Pons (tissue), 1 donor: ENCODE results near the gene C1orf141.
"Not testable (repeated sequence)": the region's sequence is repeated elsewhere in the genome, so short reads cannot be mapped to it uniquely, and the experiment has no call there.

Experiments
- DNase-seq: peaks from one replicate; pipeline ENCODE4 v3.0.0-alpha.2; 2016; ENCODE audit warnings: low spot score

C1orf141 gene

DNA sequence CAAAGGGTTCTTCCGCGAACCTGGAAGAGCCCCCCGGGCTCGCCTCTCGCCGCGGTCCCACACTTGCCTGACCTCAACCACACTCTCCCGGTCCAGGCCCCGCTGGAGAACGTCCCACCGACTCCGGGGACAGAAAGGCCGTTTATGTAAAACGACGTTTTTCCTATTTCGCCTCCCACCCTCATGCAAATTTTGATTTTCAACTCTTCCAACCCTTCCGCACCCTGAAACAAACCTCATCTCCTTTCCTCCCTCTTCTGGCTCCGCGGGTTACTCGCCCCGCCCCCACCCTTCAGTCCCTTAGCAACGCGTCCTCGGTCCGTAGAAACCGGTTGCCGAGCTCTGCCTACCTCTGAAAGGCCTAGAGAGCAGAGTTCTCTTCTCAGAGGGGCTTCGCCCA, at the start of gene C1orf141:
Gene C1orf141, minus strand, starts transcription at position 276 of the 400 bp plus-strand sequence. CDS start 7,730 bp downstream, outside the sequence.
- DNase-seq: no peak

GRCh38 chr1:67175530-67176087, 40.8 kb upstream of the C1orf141 start:
- no peak for DNase-seq

DNA sequence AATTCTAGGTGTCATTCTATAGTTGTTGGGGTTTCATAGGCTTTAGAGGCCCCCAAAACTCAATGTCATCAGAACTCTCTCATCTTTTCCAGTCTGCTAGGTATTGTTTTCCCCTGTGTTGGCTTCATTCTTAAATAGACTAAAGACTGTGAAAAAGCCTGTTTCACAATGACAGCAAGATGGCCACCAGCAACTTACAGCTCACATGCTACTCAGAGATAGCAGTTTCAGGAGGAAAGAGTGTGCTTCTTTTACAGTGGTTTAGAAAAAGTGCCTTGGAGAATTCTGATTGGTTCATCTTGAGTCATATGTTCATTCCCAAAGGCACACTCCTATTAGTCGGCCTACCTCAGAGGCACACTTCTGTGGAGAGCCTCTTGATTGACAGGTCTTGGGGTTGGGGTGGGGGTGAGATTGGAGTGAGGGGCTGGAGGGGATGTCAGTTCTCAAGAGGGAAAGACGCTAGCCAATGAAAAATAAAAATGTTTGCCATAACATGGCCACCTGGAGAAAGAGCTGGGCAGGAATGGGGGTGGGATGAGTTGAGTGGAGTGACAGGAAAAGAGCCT, 40.0 kb upstream of the C1orf141 start:
- no peak for DNase-seq

DNA sequence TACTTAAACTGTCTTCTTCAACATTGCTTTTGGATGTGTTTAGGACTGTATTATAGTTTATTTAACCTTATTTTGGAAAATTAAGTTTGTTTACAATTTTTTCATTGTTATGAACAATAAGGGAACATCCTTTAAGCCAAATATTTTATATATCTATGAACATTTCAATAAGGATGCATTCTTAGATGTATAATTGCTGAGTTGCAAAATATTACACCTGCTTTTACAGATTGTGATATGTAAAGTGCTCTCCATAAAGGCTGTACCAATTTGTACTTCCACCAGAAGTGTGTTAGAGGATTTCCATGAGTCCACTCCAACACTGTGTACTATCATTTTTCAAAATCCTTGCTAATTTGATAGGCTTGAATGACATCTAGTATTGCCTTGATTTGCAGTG, 39.2 kb upstream of the C1orf141 start:
- DNase-seq: no peak

GRCh38 chr1:67171978-67172377, 37.2 kb upstream of the C1orf141 start:
- no peak for DNase-seq

- no peak for DNase-seq
Measured at GRCh38 chr1:67171574-67171955, 36.8 kb upstream of the C1orf141 start.

DNA sequence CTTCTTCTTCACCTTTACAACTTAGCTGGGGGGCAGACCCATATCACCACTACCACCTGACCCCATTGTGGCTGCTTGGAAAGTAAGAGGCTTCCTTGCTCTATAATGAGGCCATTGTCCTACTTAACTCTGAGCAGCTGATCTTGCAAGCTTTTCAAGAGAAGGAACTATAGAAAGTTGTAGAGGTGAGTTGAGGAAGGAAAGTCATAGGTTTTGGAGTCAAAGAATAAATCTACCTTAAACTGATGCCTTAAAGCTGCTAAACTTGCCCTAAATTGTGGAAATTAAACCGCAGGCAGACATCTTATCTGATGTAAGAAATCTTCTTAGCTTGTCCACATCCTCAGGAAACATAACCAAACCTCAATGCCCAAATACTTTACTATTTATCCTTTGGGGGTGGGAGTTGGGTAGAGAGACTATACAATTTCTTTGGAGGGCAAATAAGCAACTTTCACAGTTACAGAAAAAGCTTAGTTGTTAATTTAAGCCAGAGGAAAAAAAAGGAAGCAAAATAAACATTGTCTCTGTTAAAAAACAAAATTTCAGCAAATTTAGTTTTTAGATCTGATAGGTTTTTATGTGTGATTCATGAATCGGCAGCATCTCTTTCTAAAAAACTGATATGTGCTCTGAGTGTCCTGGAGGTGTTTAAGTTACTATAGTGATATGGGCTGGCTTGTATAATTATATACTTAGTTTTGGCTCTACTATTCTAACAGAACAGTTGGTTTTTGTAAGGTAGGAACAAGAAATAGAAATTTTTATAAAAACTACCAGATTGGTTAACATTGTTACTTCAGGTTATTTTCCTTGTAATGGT, 36.2 kb upstream of the C1orf141 start:
- DNase-seq: no peak

- no peak for DNase-seq
Measured at GRCh38 chr1:67169932-67170331, 35.2 kb upstream of the C1orf141 start.

GRCh38 chr1:67169496-67169895, 34.7 kb upstream of the C1orf141 start:
- no peak for DNase-seq

DNA sequence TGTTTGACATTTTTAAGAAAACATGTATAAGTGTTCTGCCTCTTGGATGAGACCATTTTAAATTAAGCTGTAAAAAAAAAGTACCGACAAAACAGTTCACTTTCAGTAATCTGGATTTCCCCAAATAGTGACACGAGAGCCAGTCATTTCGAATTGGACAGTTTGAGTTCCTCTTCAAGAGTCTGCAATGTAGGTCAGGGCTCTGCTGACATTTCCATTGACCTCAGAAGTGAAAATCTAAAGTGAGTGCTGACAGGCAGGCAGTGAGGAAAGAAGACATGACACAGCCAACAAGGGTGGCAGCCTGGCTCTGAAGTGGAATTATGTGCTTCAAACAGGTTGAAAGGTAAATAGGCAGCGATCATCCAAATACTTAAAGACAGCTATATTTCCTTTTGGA, 31.4 kb upstream of the C1orf141 start, which contains the start of gene IL23R:
Gene IL23R, plus strand, starts transcription at position 259 of the 400 bp plus-strand sequence. CDS start 1,667 bp downstream, outside the sequence.
- DNase-seq: no peak

DNA sequence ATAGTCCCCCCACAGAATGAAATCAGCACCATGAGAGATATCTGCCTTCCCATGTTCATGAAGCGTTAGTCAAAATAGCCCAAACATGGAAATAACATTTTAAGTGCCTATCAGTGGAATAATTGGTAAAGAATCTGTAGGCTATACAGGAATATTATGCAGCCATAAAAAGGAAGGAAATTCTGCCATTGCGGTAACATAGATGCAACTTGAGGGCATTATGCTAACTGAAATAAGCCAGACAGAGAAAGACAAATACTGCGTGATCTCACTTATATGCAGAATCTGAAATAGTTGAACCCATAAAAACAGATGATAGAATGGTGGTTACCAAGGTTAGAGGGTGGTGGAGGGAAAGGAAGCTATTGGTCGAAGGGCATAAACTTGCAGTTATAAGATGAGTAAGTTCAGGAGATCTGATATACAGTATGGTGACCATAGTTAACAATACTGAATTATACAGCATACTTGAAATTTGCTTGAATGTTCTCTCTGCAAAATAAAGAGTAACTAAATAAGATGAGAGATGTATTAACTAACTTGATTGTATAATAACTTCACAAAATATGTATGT, 30.8 kb upstream of the C1orf141 start:
- no peak for DNase-seq

- DNase-seq: no peak
Measured at GRCh38 chr1:67162954-67163353, 28.2 kb upstream of the C1orf141 start.

- no peak for DNase-seq
Measured at GRCh38 chr1:67159233-67159632, 24.5 kb upstream of the C1orf141 start.

- DNase-seq: no peak
Measured at GRCh38 chr1:67158401-67158800, 23.6 kb upstream of the C1orf141 start.

DNA sequence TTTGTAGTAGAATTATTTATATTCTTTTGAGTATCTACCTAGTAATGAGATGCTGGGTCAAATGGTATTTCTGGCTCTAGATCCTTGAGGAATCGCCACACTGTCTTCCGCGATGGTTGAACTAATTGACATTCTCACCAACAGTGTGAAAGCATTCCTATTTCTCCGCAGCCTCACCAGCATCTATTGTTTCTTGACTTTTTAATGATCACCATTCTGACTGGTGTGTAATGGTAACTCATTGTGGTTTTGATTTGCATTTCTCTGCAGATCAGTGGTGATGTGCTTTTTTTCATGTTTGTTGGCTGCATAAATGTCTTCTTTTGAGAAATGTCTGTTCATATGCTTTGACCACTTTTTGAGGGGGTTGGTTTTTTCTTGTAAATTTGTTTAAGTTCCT, 16.2 kb upstream of the C1orf141 start:
- DNase-seq: no peak

DNA sequence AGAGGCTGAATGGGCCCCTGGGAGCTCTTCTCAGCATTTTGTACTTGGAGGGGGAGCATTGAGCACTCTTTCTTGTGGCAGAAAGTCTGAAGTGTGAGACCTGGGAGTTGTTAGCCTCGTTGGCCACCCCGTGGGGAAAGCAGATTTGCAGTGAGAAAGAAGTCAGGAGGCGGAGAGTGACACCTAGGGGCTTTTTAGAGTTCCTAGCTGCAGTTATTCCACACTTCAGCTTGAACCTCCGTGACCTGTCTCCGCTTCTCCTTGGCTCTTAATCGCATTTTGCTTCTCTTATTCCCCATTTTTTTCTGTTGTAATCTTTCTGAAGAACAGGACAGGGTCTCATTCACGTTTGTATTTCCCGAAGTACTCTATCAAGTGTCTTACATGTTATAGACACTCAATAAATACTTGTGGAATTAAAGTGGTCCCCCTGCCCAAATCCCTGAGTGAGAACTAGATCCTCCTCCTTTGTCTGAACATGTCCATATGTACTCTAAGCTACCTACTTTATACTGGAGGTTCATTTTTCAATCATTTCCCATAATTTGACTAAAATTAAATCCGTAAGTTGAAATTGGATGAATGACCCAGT, 14.5 kb upstream of the C1orf141 start:
- DNase-seq: peak; percentile 85

DNA sequence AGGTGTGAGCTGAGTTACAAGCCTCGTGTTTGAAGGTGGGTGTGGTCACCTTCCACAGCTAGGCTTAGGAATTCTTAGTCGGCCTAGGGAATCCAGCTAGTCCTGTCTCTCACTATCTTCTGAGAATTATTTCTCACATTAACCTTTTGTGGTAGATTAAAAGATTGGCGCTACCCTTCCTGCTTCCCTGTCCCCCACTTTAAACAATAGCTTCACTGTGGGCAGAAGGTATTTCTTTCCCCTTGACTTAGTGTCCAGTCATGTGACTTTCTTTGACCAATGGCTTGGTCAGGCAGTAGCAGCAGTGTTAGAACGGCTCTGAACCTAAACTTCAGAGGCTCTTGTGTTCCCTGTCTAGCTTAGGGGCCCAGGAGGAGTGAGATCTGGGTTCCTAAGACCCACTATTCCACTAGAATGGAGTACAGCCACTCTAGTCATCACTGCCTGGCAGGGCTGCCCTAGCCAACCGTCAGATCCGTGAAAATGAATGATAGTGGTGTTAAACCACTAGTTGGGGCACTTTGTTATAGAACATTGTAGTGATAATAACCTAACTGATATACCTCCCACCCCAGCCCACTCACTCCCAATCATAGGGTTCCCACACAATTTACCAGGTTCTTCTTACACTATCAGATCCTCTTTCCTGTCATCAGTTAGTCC, 13.9 kb upstream of the C1orf141 start:
- DNase-seq: no peak

- not testable (repeated sequence) for DNase-seq
Measured at GRCh38 chr1:67147973-67148372, 13.2 kb upstream of the C1orf141 start.

DNA sequence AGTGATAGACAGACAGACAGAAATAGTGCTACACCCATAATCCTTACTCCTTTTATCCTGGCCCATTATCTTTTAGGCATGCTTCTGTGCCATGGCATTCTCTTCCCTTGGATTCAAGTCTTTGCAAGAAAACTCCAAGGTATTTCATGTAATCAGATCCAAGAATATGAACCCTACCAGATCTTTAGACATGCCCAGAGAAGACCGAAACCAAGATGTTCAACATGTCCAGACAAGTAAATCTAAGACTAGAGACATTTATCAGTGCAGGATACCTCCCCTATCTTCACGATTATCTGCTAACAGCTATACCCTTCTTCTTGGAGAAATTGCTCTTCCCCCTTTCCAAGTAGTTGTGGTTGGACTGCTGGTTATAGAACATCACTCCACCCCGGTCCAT, 11.8 kb upstream of the C1orf141 start:
- no peak for DNase-seq

- no peak for DNase-seq
Measured at GRCh38 chr1:67146101-67146500, 11.3 kb upstream of the C1orf141 start.

DNA sequence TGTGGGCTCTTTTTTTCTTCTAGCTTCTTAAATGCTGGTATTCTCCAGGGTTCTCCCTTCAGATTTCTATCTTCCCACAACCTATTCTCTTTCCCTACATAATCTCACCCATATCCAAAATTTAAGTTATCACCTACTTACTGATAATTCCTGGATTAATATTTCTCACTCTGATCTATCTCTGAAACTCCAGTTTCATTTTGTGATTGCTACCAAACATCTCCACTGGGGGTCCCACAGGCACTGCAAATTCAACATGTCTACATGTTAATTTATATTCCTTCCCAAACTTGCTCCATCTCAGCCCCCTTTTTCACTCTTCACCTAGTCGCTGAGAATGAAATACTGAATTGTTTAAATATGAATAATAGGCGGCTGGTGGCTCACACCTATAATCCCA, 9.9 kb upstream of the C1orf141 start:
- DNase-seq: no peak

GRCh38 chr1:67143966-67144365, 9.2 kb upstream of the C1orf141 start:
- DNase-seq: no peak
